ENCODE data around the gene SS18.

SS18 gene

DNA sequence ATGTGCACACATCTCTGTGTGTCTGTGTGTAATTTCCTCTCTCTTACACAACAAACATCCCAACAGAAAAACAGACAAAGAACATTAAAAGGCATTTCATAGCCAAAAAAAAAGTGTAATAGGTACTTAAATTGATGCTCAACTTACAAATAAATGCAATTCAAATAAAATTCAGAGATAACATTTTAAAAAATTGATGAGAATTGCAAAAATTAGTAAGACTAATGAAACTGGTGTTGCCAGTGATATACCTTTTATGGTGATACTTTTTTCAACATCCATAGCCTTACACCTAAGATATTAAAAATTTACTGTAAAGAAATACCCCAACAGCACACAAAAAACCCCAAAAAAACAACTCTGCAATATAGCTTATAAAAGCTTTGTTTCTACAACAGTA is 76.0 kb downstream of the SS18 start:
- no peak for TF ChIP-seq CTCF (conservative IDR thresholded peaks at IDR 0.05; ENCODE audit: low read depth)
- ChIA-PET POLR2A (ENCODE audit: low non-redundant PET) (no interaction called here), CTCF (no interaction called here)
- DNase-seq (ENCODE audit: low spot score): no peak
- H3K27ac ChIP-seq: no peak overlapping the region

- H3K27ac ChIP-seq: no peak overlapping the region
- CTCF ChIA-PET: no interaction called here
- no peak for DNase-seq (ENCODE audit: low spot score)
- TF ChIP-seq CTCF (conservative IDR thresholded peaks at IDR 0.05; ENCODE audit: low read depth): no peak
- POLR2A ChIA-PET (ENCODE audit: low non-redundant PET): no interaction called here
Observed at GRCh38 chr18:26008619-26009018, 81.8 kb downstream of the SS18 start.

- no peak for DNase-seq (ENCODE audit: low spot score)
- H3K27ac ChIP-seq: no peak overlapping the region
- no peak for TF ChIP-seq CTCF (conservative IDR thresholded peaks at IDR 0.05; ENCODE audit: low read depth)
- CTCF ChIA-PET: interaction anchor here (0.6 kb wide), 1 partner anchor 65 kb away, joined by 3 read pairs; no protein-coding TSS in a partner anchor
- POLR2A ChIA-PET (ENCODE audit: low non-redundant PET): no interaction called here
Observed at GRCh38 chr18:26008096-26008495, 82.3 kb downstream of the SS18 start.

- POLR2A ChIA-PET (ENCODE audit: low non-redundant PET): no interaction called here
Observed at GRCh38 chr18:26005950-26006349, 84.5 kb downstream of the SS18 start.

GRCh38 chr18:26004832-26005231 is 85.6 kb downstream of the SS18 start:
- CTCF ChIA-PET: no interaction called here
- no peak overlapping the region for H3K27ac ChIP-seq
- no peak for DNase-seq (ENCODE audit: low spot score)
- TF ChIP-seq CTCF (conservative IDR thresholded peaks at IDR 0.05; ENCODE audit: low read depth): no peak
- POLR2A ChIA-PET (ENCODE audit: low non-redundant PET): no interaction called here

More at GRCh38 chr18:26005950-26006349, 84.5 kb downstream of the SS18 start:
- no peak overlapping the region for H3K27ac ChIP-seq
- no peak for TF ChIP-seq CTCF (conservative IDR thresholded peaks at IDR 0.05; ENCODE audit: low read depth)
- DNase-seq (ENCODE audit: low spot score): no peak
- CTCF ChIA-PET: no interaction called here

DNA sequence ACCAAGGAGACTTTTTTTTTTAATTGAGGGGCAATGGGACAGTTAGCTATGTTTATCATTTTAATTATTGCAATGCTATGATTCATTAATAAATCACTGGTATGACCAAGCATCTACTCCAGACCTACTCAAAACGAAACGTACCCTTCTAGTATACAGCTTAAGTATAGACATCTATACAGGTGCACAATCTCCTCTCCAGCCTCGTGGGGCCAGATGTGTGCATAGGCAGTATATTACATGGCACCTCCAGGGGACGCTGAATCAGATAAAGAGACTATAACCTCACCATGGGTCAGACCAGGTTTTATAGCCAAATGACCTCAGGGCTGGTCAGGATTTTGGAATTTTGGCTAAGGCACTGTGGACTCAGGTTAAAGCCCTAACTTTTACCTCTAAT is 86.6 kb downstream of the SS18 start:
- CTCF ChIA-PET: no interaction called here
- POLR2A ChIA-PET (ENCODE audit: low non-redundant PET): no interaction called here
- no peak for TF ChIP-seq CTCF (conservative IDR thresholded peaks at IDR 0.05; ENCODE audit: low read depth)
- no peak overlapping the region for H3K27ac ChIP-seq
- DNase-seq (ENCODE audit: low spot score): no peak

GRCh38 chr18:26003356-26003755 is 87.1 kb downstream of the SS18 start:
- TF ChIP-seq CTCF (conservative IDR thresholded peaks at IDR 0.05; ENCODE audit: low read depth): no peak
- no peak for DNase-seq (ENCODE audit: low spot score)
- POLR2A ChIA-PET (ENCODE audit: low non-redundant PET): no interaction called here
- H3K27ac ChIP-seq: no peak overlapping the region
- CTCF ChIA-PET: no interaction called here
